ENCODE data around the gene USP40. TPM values are rescaled to one million over a fixed set of nuclear protein-coding genes. Genes with fewer than 3 reads are reported as not detected.

USP40 gene
- total RNA-seq, 1 experiment from 2014 or later = 127 TPM

DNA sequence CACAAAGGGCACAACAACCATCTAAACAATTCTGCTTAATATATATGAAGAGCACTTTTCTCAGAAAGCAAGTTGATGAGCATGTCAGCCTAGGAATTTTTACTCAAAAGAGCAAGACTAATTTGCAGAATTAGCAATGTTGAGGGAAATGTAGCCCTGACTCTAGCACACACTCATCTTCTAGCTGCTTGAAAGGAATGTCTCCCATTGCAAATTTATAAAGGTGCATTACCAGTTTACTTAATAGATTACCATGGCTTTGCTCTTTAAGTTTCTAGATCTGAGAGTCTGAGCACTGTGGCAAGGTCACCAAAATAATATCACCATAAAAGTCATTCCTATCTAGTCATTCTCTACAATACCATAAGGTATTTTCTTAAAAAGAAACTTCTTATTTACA lies 40.8 kb downstream of the USP40 start:
- H3K4me2 ChIP-seq = no peak overlapping the region
- peaks cover 32% of the 10 kb centered on the region for H3K36me3 ChIP-seq (ENCODE audit: low read depth)
- no peak overlapping the region for H3K27ac ChIP-seq
- no peaks in the 10 kb centered on the region for H3F3A ChIP-seq (ENCODE audit: insufficient read depth, low read depth)
- TF ChIP-seq, protein P1, sequence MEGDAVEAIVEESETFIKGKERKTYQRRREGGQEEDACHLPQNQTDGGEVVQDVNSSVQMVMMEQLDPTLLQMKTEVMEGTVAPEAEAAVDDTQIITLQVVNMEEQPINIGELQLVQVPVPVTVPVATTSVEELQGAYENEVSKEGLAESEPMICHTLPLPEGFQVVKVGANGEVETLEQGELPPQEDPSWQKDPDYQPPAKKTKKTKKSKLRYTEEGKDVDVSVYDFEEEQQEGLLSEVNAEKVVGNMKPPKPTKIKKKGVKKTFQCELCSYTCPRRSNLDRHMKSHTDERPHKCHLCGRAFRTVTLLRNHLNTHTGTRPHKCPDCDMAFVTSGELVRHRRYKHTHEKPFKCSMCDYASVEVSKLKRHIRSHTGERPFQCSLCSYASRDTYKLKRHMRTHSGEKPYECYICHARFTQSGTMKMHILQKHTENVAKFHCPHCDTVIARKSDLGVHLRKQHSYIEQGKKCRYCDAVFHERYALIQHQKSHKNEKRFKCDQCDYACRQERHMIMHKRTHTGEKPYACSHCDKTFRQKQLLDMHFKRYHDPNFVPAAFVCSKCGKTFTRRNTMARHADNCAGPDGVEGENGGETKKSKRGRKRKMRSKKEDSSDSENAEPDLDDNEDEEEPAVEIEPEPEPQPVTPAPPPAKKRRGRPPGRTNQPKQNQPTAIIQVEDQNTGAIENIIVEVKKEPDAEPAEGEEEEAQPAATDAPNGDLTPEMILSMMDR (conservative IDR thresholded peaks at IDR 0.05) = no peak
- no peak for TF ChIP-seq EZH2 (IDR thresholded peaks at IDR 0.05; ENCODE audit: low read depth)
- H3K9me3 ChIP-seq (ENCODE audit: insufficient read depth, low read depth) = no peaks in the 10 kb centered on the region
- CTCF ChIA-PET = no interaction called here
- no peak overlapping the region for H2AFZ ChIP-seq
- no peak overlapping the region for H3K4me3 ChIP-seq
- no peaks in the 10 kb centered on the region for H3K79me2 ChIP-seq (ENCODE audit: low read depth)
- H4K20me1 ChIP-seq (ENCODE audit: insufficient read depth) = no peaks in the 10 kb centered on the region
- DNase-seq = no peak
- no peaks in the 10 kb centered on the region for H3K27me3 ChIP-seq (ENCODE audit: insufficient read depth, low read depth)
- intact Hi-C loops (cut with micrococcal nuclease; ENCODE audit: unreplicated experiment) = no loop called here
- no TSS peak for BruUV-seq (replicated peaks)
- H3K9me2 ChIP-seq (ENCODE audit: insufficient read depth) = no peaks in the 10 kb centered on the region
- peaks cover 4% of the 10 kb centered on the region; the same call in 1 of the 2 replicates for H3K4me1 ChIP-seq (replicated peaks; ENCODE audit: insufficient read depth)
- POLR2A ChIA-PET (ENCODE audit: unreplicated experiment) = interaction anchor here (0.6 kb wide), 1 partner anchor 10 kb away, joined by 4 read pairs; no protein-coding TSS in a partner anchor

DNA sequence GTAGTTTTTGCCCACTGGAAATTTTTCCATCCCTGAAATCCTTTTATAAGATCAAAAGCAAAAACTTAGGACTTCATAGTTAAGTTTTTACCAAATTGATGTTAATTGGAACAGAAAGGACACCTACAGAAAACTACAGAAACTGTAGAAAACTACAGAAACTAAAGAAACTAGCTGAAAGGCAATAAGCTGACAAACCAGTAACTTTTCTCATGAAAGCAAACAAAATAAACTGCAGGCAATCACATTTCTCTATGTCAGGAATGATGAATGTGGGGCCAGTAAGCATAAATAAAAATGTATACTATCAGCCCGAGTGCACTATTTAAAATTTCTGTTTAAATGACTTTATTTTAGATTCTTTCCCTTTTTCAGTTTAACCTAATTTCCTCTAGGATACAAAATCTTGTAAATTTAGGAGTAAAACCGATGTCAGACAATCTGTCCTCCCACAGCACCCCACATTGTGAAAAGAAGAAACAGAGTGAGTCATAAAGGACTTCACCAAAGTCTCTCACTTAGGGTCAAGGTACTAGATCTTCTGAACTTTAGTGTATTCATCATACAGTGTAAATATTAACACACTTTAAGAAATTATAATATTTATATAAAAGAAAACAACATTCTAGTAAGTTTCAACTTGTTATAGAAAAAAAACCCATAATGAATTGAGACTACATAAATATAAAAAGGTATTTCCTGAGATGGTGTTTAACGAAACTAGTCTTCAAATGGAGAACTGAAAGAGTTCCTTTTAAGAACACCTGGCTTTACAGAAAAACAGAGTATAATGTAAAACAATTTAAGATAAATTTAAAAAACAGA lies 46.6 kb downstream of the USP40 start:
- no peak overlapping the region for H3K4me2 ChIP-seq
- H3K27me3 ChIP-seq (ENCODE audit: insufficient read depth, low read depth) = no peaks in the 10 kb centered on the region
- H3K9me3 ChIP-seq (ENCODE audit: insufficient read depth, low read depth) = no peaks in the 10 kb centered on the region
- H3K4me1 ChIP-seq (replicated peaks; ENCODE audit: insufficient read depth) = no peaks in the 10 kb centered on the region
- intact Hi-C loops (cut with micrococcal nuclease; ENCODE audit: unreplicated experiment) = no loop called here
- TF ChIP-seq, protein P1 (conservative IDR thresholded peaks at IDR 0.05) = no peak
- TF ChIP-seq EZH2 (IDR thresholded peaks at IDR 0.05; ENCODE audit: low read depth) = no peak
- no peak overlapping the region for H3K27ac ChIP-seq
- BruUV-seq (replicated peaks) = no TSS peak
- no peak overlapping the region for H2AFZ ChIP-seq
- no peaks in the 10 kb centered on the region for H3K9me2 ChIP-seq (ENCODE audit: insufficient read depth)
- H3K4me3 ChIP-seq = no peak overlapping the region
- no peaks in the 10 kb centered on the region for H4K20me1 ChIP-seq (ENCODE audit: insufficient read depth)
- peaks cover 38% of the 10 kb centered on the region for H3K36me3 ChIP-seq (ENCODE audit: low read depth)
- ChIA-PET CTCF (no interaction called here), POLR2A (ENCODE audit: unreplicated experiment) (no interaction called here)
- no peak for DNase-seq
- no peaks in the 10 kb centered on the region for H3K79me2 ChIP-seq (ENCODE audit: low read depth)
- no peaks in the 10 kb centered on the region; the same call in 1 of the 2 replicates for H3F3A ChIP-seq (ENCODE audit: insufficient read depth, low read depth)

DNA sequence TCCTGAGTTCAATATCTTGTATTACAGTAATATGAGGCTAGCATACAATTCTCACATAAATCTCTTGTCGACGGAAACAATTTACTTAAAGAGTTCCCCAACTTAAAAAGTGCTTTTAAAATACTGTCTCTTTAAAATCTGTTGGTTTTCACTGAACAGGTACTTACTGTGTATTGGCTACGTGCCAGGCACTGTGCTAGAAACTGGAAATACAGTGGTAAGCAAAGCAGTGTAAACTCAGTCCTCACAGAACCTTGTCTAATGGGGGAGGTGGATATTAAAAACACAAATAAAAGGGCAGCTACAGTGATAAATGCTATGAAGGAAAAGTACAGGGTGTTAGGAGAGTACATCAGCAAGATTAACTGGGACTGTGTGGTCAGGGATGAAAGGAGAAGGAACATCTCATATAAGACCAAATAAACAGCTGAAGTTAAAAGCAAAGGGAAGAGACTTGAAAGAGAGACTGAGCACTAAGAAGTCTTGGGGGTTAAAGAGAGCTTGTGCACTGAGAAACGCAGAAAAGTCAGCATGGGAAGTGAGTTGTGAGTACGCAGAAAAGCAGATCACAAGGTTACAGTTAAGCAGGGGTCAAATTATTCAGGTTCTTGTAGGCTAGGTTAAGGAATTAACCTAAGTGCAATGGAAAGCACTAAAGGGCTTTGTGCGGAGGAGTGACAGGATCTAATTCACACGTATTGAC lies 52.5 kb downstream of the USP40 start:
- TF ChIP-seq, protein P1 (conservative IDR thresholded peaks at IDR 0.05) = no peak
- TF ChIP-seq EZH2 (IDR thresholded peaks at IDR 0.05; ENCODE audit: low read depth) = no peak
- DNase-seq = no peak
- H3K9me2 ChIP-seq (ENCODE audit: insufficient read depth) = no peaks in the 10 kb centered on the region
- no peaks in the 10 kb centered on the region for H3K27me3 ChIP-seq (ENCODE audit: insufficient read depth, low read depth)
- no peak overlapping the region for H2AFZ ChIP-seq
- H3K4me3 ChIP-seq = no peak overlapping the region
- H3K36me3 ChIP-seq (ENCODE audit: low read depth) = peaks cover 6% of the 10 kb centered on the region; the same call in 1 of the 2 replicates
- intact Hi-C loops (cut with micrococcal nuclease; ENCODE audit: unreplicated experiment) = no loop called here
- H3K4me2 ChIP-seq = no peak overlapping the region
- BruUV-seq (replicated peaks) = no TSS peak
- CTCF ChIA-PET = interaction anchor here (0.6 kb wide), 1 partner anchor 190 kb away, joined by 4 read pairs; no protein-coding TSS in a partner anchor
- H3K27ac ChIP-seq = no peak overlapping the region
- H3F3A ChIP-seq (ENCODE audit: insufficient read depth, low read depth) = no peaks in the 10 kb centered on the region
- no peaks in the 10 kb centered on the region for H3K4me1 ChIP-seq (replicated peaks; ENCODE audit: insufficient read depth)
- no peaks in the 10 kb centered on the region for H4K20me1 ChIP-seq (ENCODE audit: insufficient read depth)
- no peaks in the 10 kb centered on the region for H3K9me3 ChIP-seq (ENCODE audit: insufficient read depth, low read depth)
- POLR2A ChIA-PET (ENCODE audit: unreplicated experiment) = no interaction called here
- no peaks in the 10 kb centered on the region for H3K79me2 ChIP-seq (ENCODE audit: low read depth)

All from PC-9 (cell line).